Measurements from ENCODE around the gene PLB1. TPM values are rescaled to one million over a fixed set of nuclear protein-coding genes. Genes with fewer than 3 reads are reported as not detected.
A peak's percentile ranks its signal among the peaks of the same experiment; 100 is the strongest.

Gene PLB1
- 1.8 TPM for total RNA-seq
- long read RNA-seq, partial matches to known transcripts: 0 of 3 reads
- long read RNA-seq, other reads (novel, unspliced or antisense): 3 of 3 reads

DNA sequence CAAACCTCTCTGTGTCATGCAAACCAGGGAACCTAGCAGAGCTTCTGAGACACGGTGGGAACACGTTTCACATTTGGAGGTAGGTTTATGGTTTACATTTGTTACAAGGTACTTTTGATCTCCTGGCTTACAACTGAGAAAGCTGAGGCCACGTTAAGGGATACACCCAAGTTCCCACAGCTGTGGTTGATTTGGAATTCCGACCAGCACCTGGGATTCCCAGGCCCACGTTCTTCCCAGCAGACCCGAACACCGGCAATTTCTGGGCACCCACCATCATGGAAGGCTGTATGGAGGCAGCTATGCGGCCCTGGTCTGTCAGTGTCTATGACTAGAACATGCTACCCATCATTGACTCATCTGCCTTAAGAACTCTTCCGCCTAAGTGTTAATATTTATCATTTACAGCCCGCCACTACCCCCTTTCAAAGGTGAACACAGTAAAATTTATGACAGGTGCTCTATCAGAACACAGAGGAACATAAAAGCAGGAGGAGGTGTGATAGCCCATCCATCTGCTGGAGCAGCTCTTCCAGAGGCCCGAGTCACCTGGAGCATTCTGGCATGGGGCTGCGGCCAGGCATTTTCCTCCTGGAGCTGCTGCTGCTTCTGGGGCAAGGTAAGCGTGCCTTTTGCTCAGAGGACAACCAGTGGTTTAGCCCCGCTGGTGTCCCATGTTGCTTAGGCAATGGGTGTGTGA lies at the start of gene PLB1:
Gene PLB1 (plus strand): TSS at position 510 of the 700 bp plus-strand sequence. CDS start 55 bp downstream, at position 565.
- ATAC-seq (ENCODE audit: poor library complexity) (no peak), DNase-seq (no peak)
- intact Hi-C loops (cut with DNase I): no loop called here

DNA sequence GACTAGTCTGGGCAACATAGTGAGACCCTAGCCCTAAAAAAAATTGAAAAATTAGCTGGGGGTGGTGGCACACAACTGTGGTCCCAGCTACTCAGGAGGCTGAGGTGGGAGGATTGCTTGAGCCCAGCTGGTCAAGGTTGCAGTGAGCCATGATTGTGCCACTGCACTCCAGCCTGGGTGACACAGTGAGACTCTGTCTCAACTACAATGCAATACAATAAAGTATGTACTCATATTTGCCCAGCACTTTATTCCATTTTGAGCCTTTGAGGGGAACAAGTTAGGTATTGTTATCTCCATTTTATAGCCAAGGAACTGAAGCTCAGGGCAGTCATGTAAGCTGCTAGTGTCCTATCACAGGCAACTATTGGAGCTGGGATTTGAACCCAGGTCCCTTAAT lies 49.3 kb upstream of the PLB1 start:
- intact Hi-C loops (cut with DNase I): no loop called here
- DNase-seq (no peak), ATAC-seq (ENCODE audit: poor library complexity) (no peak)

- DNase-seq (no peak), ATAC-seq (ENCODE audit: poor library complexity) (no peak)
- intact Hi-C loops (cut with DNase I): no loop called here
Measured at GRCh38 chr2:28447086-28447485, 48.8 kb upstream of the PLB1 start.

DNA sequence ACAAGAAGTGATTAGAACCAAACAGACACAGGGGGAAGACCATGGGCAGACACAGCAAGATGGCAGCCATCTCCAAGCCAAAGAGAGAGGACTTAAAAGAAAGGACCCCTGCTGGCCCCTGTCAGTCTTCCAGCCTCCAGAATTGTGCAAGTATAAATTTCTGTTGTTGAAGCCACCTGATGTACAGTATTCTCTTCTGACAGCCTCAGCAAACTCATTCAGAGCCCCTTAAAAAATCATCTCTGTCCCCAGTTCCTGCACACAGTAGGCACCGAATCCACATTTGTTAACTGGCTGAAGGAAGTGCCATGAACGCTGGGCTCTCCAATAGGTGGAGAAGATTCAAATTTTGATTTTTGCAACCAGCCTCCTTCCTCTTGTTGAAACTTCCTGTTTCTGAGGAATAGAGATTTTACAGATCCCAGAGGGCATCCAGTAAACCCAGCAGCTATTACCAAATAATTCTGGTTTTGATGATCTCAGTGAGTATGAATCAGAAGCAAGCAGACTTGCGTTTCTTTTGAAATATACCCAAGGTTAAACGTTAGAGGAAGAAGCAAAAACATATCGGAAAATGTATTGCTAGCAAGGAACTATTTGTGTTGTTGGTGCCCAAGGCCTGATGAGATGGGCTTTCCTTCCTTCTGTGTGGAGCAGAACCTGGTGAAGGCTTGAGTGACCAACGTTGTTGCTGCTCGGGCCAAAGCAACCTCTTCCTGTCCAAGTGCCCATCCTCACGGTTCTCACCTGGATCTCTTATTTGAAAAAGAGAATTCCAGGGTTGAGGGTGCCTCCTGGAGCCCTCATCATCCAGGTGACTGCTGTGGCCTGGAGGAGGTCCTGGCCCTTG lies 47.7 kb upstream of the PLB1 start:
- DNase-seq (no peak), ATAC-seq (ENCODE audit: poor library complexity) (peak; percentile 32)
- intact Hi-C loops (cut with DNase I): no loop called here

GRCh38 chr2:28448793-28449100 lies 47.1 kb upstream of the PLB1 start:
- ATAC-seq (ENCODE audit: poor library complexity) (no peak), DNase-seq (no peak)
- intact Hi-C loops (cut with DNase I): no loop called here

DNA sequence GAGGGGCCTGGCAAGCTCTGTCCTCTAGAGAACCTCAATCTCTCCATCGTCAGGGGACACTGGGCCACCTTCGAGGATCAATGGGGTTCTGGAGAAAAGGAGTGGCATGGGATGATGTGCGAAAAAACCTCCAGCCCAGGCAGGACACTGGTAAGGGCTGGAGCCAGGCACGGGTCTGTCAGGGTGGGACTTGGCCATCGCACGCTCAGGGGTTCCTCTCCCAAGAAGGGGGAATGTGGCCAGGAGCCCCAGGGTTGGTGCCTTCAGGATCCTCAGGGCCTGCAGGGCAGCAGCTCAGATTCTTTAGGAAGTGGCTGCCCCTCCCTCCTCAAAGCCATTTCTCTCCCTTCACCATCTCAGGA lies 46.8 kb upstream of the PLB1 start:
- no peak for DNase-seq
- ATAC-seq (ENCODE audit: poor library complexity): no peak
- intact Hi-C loops (cut with DNase I): no loop called here

GRCh38 chr2:28449488-28450395 lies 46.1 kb upstream of the PLB1 start:
- DNase-seq: no peak
- intact Hi-C loops (cut with DNase I): loop anchor here (5.0 kb wide), 2 partner anchors 692 to 747 kb away; no protein-coding TSS in a partner anchor
- ATAC-seq (ENCODE audit: poor library complexity): no peak

- no peak for DNase-seq
- intact Hi-C loops (cut with DNase I): loop anchor here (5.0 kb wide), 2 partner anchors 694 to 749 kb away; no protein-coding TSS in a partner anchor
- no peak for ATAC-seq (ENCODE audit: poor library complexity)
Measured at GRCh38 chr2:28450901-28451565, 44.8 kb upstream of the PLB1 start.

DNA sequence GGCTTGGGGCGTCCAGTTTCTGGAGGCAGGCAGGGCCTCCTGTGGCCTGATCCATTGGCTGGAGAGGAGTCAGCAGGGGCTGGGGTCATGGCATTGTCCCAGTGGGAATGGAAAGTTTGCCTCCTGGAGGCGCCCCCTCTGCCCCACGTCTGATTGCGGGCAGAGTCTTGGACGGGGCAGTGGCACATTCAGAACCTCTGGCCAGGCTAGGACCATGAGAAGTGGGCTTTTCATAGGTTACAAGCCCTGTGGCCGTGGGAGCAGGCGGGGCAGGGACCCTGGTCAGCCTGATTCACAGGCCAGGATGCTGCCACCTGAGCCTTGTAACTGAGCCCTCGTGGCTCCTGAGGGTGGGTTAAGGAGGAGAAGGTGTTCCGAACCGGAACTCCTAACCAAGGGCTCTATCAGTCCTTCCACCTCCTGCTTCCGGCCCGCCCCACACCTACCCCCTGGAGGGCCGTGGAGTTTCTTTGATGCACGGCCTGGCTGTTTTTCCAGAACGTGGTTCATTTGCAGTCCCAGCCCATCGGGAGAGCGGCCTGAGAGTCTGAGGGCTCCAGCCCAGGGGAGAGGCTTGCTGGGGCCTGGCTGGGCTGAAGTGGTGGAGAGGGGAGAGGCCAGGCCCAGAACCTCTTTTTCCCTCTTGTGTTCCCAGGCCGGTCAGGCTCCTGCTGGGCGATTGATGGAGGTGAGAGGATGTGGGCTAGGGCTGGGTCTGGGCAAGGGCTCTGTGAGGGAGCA lies 43.9 kb upstream of the PLB1 start:
- DNase-seq (no peak), ATAC-seq (ENCODE audit: poor library complexity) (no peak)
- intact Hi-C loops (cut with DNase I): loop anchor here (5.0 kb wide), 2 partner anchors 695 to 750 kb away; no protein-coding TSS in a partner anchor

DNA sequence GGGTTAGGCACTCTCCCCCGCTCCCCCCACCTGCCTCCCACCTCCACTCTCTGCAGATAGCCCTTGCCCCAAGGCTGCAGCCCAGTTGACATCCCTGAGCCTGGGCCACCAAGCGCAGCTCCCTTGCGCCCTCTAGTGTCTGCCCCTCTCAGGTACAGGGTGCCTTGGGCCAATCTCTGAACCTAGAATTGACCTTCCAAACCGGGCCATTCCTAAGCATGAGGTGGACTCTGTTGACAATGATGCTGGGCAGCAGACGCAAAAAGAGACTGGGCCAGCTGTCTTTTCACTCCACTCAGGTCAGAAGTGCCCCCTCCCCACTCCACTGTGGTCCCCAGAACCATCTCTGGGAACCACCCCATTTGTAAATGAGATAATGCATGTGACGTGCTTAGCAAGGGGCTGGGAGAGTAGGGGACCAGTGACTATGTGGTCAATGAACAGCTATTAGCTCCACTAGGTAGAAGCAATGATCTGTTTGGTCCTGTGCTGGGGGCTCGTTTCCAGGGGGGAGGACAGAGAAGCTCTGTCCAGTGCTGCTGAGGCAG lies 43.3 kb upstream of the PLB1 start:
- intact Hi-C loops (cut with DNase I): loop anchor here (5.0 kb wide), 2 partner anchors 695 to 750 kb away; no protein-coding TSS in a partner anchor
- peak; percentile 87 for DNase-seq
- ATAC-seq (ENCODE audit: poor library complexity): peak; percentile 92

DNA sequence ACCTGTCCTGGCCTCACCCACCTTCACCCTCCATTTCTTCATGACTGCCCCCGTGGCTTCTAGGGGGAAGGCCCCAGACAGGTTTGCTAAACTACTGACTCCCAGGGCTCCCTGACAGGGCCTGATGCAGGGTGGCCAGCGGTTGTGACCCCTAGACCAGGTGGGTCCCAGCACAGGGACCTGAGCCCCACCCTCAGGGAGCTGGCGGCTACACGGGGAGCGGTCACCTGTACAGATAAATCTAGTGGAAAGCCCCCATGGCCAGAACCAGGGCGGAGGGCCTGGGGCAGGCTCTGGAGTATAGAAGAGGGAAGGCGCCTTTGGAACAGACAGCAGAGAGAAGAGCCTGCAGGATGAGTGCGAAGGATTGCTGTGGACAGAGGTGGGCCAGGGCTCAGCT lies 42.5 kb upstream of the PLB1 start:
- ATAC-seq (ENCODE audit: poor library complexity): no peak
- DNase-seq: no peak
- intact Hi-C loops (cut with DNase I): loop anchor here (5.0 kb wide), 2 partner anchors 696 to 751 kb away; no protein-coding TSS in a partner anchor

GRCh38 chr2:28454016-28454930 lies 41.6 kb upstream of the PLB1 start:
- ATAC-seq (ENCODE audit: poor library complexity) (no peak), DNase-seq (no peak)
- intact Hi-C loops (cut with DNase I): loop anchor here (5.0 kb wide), 2 partner anchors 697 to 752 kb away; no protein-coding TSS in a partner anchor

DNA sequence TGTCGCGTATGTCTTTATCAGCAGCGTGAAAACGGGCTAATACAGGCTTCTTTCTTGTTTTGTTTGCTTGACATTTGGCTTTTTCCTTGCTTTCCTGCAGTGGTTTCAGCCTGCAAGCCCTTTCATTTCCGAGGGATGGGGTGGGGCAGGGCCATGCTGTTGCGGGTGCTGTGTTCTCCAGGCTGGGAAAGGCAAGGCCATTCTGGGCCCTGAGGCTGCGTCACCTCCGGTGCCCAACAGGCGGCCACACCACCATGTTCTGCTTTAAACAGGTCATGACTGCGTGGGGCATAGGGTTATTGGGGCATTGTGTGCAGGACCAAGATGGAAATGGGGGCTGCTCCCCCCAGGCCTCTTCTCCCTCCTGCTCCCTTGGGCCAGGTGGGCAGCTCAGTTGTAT lies 38.6 kb upstream of the PLB1 start:
- intact Hi-C loops (cut with DNase I): no loop called here
- no peak for DNase-seq
- ATAC-seq (ENCODE audit: poor library complexity): no peak

DNA sequence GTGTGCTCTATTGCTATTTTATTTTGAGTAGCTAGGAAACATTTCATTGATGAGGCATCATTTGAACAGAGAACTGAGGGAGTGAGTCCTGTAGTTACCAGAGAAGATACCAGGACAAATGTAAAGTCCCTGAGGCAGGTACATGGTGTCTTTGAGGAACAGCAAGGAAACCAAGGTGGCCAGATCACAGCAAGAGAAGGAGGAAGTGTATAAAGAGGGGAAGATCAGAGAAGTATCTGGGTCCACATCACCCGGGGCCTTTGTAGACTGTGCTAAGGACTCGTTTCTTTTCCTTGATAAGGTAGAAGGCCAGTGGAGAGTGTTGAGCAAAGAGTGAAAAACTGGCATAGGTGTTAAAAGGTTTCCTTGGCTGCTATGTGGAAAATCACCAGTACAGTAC lies 34.8 kb upstream of the PLB1 start:
- ATAC-seq (ENCODE audit: poor library complexity) (no peak), DNase-seq (no peak)
- intact Hi-C loops (cut with DNase I): no loop called here

GRCh38 chr2:28462122-28462521 lies 33.7 kb upstream of the PLB1 start:
- intact Hi-C loops (cut with DNase I): no loop called here

GRCh38 chr2:28463211-28463816 lies 32.5 kb upstream of the PLB1 start:
- ATAC-seq (ENCODE audit: poor library complexity): no peak
- no peak for DNase-seq
- intact Hi-C loops (cut with DNase I): no loop called here

More at GRCh38 chr2:28462122-28462521, 33.7 kb upstream of the PLB1 start:
- DNase-seq (no peak), ATAC-seq (ENCODE audit: poor library complexity) (no peak)
